Sigmoid colon (tissue), 4 donors: ENCODE data around the gene SIPA1L3.

Experiments
- EP300 ChIP-seq, 4 donors: sonication (generic); formaldehyde crosslinking; IDR thresholded peaks; one replicate each; pipeline ENCODE4 v1.6.1; 2017; ENCODE audit warnings: antibody characterized with exemption in 4 of 4
- POLR2AphosphoS5 ChIP-seq, 4 donors: sonication (generic); formaldehyde crosslinking; IDR thresholded peaks; one replicate each; pipeline ENCODE4 v1.6.1; 2017; ENCODE audit warnings: antibody characterized with exemption in 4 of 4

DNA sequence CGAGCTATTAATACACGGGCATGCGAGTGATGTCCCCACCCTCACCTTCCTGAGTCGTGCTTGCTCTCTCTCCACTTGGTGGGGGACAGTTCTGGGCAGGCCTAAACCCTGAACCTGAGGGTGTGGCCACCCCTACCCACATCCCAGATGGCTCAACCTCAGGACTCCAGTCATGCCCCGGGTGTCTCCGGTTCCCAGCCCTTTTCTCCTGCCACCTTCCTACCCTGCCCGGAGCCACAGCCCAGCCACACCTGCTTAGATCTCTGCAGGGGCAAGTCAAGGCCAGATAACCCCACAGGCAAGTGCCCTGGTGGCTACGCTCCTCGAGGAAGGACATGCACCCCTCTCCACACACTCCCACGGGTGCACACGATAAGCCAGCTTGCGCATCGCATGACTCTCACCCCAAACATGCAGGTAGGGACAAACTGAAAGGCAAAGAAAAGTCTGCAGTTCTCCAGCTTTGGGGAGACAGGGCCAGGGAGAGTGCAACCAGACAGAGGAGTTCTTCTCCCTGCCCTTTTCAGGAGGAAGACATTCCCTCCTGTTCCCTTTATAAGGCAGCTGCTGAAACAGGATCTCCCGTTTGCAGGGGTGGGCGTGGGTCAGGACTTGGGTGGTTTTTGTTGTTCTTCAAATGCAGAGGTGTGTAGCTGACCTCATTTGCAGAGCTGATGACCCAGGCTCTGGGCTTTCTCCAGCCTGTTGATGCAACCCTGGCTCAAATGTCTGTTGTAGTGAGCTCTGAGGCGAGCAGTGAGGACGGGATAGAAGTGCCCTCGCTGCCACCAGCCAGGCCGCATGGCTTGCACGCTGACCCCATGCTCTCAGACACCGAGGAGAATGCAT lies 228.4 kb downstream of the SIPA1L3 start:
- TF ChIP-seq EP300 (IDR thresholded peaks at IDR 0.05): no peak
- no peak for TF ChIP-seq POLR2AphosphoS5 (IDR thresholded peaks at IDR 0.05)
